Progenitor cell of endocrine pancreas (in vitro differentiated cells): ENCODE data around the gene ERCC3. TPM values are rescaled to one million over a fixed set of nuclear protein-coding genes. Genes with fewer than 3 reads are reported as not detected.

Experiments used
- DNase-seq: peaks from one replicate; pipeline ENCODE4 v3.0.0; 2021; ENCODE audit warnings: low spot score; ENCODE audit not compliant: unreplicated experiment
- H3K27ac Mint-ChIP-seq: 2 replicates; pipeline ENCODE4 v1.8.0; 2021; ENCODE audit warnings: mild to moderate bottlenecking, moderate library complexity, mixed read lengths
- H3K27me3 Mint-ChIP-seq: 2 replicates; pipeline ENCODE4 v1.8.0; 2021; ENCODE audit warnings: mixed read lengths
- H3K36me3 Mint-ChIP-seq: 2 replicates; pipeline ENCODE4 v1.8.0; 2022; ENCODE audit warnings: mixed read lengths; ENCODE audit not compliant: insufficient read depth
- H3K4me1 Mint-ChIP-seq: 2 replicates; pipeline ENCODE4 v1.8.0; 2021; ENCODE audit warnings: low read depth, mixed read lengths
- H3K4me3 Mint-ChIP-seq: 2 replicates; pipeline ENCODE4 v1.8.0; 2021; ENCODE audit warnings: low read depth, mild to moderate bottlenecking, moderate library complexity, mixed read lengths
- H3K9me3 Mint-ChIP-seq: 2 replicates; pipeline ENCODE4 v1.8.0; 2021; ENCODE audit warnings: low read depth, mixed read lengths
- total RNA-seq: library from RNA; stranded (reverse); gene quantifications from 2 replicates; pipeline ENCODE4 v1.2.1, GENCODE V29; 2021
- TF ChIP-seq, protein P1 (sequence below): fragments of 200-600 bp; sonication (generic); IDR thresholded peaks from one replicate; pipeline ENCODE4 v1.5.0; 2021; ENCODE audit warnings: antibody characterized with exemption, mild to moderate bottlenecking; ENCODE audit not compliant: unreplicated experiment

Gene ERCC3
- total RNA-seq, 1 donor from 2014 or later, result 65.8 TPM

DNA sequence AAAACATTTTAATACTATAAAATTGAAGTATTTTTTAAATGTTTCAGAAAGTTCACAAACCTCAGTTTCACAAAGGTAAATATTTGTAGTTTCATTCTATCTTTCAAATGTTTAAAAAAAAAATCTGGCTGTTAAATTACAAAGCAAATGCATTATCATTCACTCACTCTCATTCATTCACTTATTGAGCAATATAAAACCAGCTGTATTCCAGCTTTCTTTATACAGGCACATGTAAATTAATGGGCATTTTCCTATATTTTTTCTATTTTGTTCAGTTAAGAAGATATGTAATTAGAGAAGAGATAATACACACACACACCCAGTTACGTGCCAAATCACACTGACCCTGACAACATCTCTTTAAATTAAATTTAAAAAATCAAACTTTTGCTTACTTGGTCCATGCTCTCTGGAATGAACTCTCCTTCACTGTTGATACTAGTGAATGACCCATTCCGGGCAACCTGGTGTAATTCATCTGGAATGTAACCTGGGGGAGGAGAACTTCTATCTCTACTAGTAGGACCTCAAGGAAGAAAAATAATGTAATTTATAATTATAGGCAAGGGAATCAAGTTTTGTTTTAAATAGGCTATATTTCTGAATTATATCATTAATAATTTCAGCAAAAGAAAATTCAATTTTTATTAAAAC, 32.5 kb upstream of the ERCC3 start:
- TF ChIP-seq, protein P1, sequence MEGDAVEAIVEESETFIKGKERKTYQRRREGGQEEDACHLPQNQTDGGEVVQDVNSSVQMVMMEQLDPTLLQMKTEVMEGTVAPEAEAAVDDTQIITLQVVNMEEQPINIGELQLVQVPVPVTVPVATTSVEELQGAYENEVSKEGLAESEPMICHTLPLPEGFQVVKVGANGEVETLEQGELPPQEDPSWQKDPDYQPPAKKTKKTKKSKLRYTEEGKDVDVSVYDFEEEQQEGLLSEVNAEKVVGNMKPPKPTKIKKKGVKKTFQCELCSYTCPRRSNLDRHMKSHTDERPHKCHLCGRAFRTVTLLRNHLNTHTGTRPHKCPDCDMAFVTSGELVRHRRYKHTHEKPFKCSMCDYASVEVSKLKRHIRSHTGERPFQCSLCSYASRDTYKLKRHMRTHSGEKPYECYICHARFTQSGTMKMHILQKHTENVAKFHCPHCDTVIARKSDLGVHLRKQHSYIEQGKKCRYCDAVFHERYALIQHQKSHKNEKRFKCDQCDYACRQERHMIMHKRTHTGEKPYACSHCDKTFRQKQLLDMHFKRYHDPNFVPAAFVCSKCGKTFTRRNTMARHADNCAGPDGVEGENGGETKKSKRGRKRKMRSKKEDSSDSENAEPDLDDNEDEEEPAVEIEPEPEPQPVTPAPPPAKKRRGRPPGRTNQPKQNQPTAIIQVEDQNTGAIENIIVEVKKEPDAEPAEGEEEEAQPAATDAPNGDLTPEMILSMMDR, result no peak
- H3K4me3 Mint-ChIP-seq, result no peak overlapping the region
- DNase-seq, result no peak
- H3K27me3 Mint-ChIP-seq, result no peaks in the 10 kb centered on the region
- no peak overlapping the region for H3K27ac Mint-ChIP-seq
- H3K36me3 Mint-ChIP-seq, result peaks cover 10% of the 10 kb centered on the region
- H3K9me3 Mint-ChIP-seq, result no peaks in the 10 kb centered on the region
- H3K4me1 Mint-ChIP-seq, result no peaks in the 10 kb centered on the region

- Mint-ChIP-seq H3K9me3 (peaks cover 6% of the 10 kb centered on the region), H3K27me3 (no peaks in the 10 kb centered on the region), H3K4me3 (no peak overlapping the region), H3K36me3 (peaks cover 20% of the 10 kb centered on the region), H3K4me1 (no peaks in the 10 kb centered on the region), H3K27ac (no peak overlapping the region)
- TF ChIP-seq, protein P1, result peak; percentile 71
- no peak for DNase-seq
These were observed 30.7 kb upstream of the ERCC3 start for GRCh38 chr2:127324635-127325034.

DNA sequence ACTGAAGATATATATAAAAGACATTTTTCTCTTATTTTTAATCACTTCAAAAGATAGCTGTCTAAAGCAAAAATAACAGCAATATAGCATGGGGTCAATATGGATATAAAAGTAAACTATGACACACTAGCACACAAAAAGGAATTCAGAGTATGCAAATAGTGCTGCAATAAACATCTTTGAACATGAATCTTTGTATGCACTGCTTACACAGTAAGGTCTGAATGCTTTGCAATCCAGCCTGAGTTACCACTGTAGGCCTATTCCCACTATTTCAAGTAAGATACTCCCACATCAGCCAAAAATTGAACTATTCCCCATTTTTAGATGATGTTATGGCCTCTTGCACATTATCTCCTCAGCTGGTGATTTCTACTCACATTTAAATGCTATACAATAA, 27.4 kb upstream of the ERCC3 start:
- no peaks in the 10 kb centered on the region for H3K27me3 Mint-ChIP-seq
- peaks cover 6% of the 10 kb centered on the region for H3K9me3 Mint-ChIP-seq
- TF ChIP-seq, protein P1, result no peak
- H3K4me3 Mint-ChIP-seq, result no peak overlapping the region
- H3K27ac Mint-ChIP-seq, result no peak overlapping the region
- peaks cover 20% of the 10 kb centered on the region for H3K36me3 Mint-ChIP-seq
- DNase-seq, result no peak
- H3K4me1 Mint-ChIP-seq, result no peaks in the 10 kb centered on the region

- no peak overlapping the region for H3K4me3 Mint-ChIP-seq
- H3K36me3 Mint-ChIP-seq, result peaks cover 20% of the 10 kb centered on the region
- peaks cover 6% of the 10 kb centered on the region for H3K9me3 Mint-ChIP-seq
- H3K27ac Mint-ChIP-seq, result no peak overlapping the region
- DNase-seq, result no peak
- H3K27me3 Mint-ChIP-seq, result no peaks in the 10 kb centered on the region
- TF ChIP-seq, protein P1, result no peak
- H3K4me1 Mint-ChIP-seq, result no peaks in the 10 kb centered on the region
These were observed 26.8 kb upstream of the ERCC3 start for GRCh38 chr2:127320586-127321275.

DNA sequence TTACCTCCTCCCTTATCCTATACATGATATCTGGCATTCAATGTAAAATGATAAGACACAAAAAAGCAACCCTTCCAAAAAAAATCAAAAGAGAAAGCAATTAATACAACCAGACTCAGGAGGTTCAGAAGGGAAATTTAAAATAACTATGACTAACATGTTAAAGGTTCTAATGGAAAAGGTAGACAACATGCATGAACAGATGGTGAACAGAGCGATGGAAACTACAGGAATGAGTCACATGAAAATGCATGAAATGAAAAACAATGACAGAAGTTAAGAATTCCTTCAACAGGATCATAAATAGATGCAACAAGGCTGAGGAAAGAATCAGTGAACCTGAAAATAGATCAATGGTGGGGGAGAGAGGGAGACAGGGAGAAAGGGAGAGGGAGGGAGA, 26.1 kb upstream of the ERCC3 start:
- H3K4me1 Mint-ChIP-seq, result no peaks in the 10 kb centered on the region
- DNase-seq, result no peak

More for the DNA sequence above, 26.1 kb upstream of the ERCC3 start:
- Mint-ChIP-seq H3K9me3 (peaks cover 6% of the 10 kb centered on the region), H3K27ac (no peak overlapping the region), H3K27me3 (no peaks in the 10 kb centered on the region), H3K4me3 (no peak overlapping the region), H3K36me3 (peaks cover 23% of the 10 kb centered on the region)
- TF ChIP-seq, protein P1, result no peak
